CD4-positive, alpha-beta T cell (primary cell): ENCODE results near the gene PRIMA1. TPM values are rescaled to one million over a fixed set of nuclear protein-coding genes. Genes with fewer than 3 reads are reported as not detected.

Experiments
- ATAC-seq: fragments of 200-7000 bp; cut with Tn5 transposase; one replicate; pipeline ENCODE4 v1.10.0; 2022; ENCODE audit warnings: mild to moderate bottlenecking; ENCODE audit not compliant: poor library complexity
- CTCF ChIA-PET: fragments of 350-600 bp; sonication (Branson Sonifier 250); formaldehyde crosslinking; loops from one replicate; lab custom pipeline; 2021; ENCODE audit warnings: antibody characterized with exemption, inconsistent platforms; lab: Charles Lee
- POLR2A ChIA-PET: fragments of 350-600 bp; sonication (Branson Sonifier 250); formaldehyde crosslinking; loops from one replicate; lab custom pipeline; 2021; ENCODE audit warnings: antibody characterized with exemption, inconsistent platforms; lab: Charles Lee
- DNase-seq, 14 experiments: peaks; one replicate each; pipeline ENCODE4 v3.0.0-alpha.2; 2013 to 2020; ENCODE audit warnings: mixed read lengths in 2 of 14
- H3K27ac ChIP-seq, 2 donors: one replicate each; pipeline versions ENCODE4 v1.5.1 to v1.7.0; 2013; ENCODE audit warnings: low read length in 2 of 2, low read depth in 1 of 2, mild to moderate bottlenecking in 1 of 2
- H3K27me3 ChIP-seq, 2 experiments: 1 replicate in 1 of 2; 2 replicates in 1 of 2; pipeline versions ENCODE4 v1.6.1 to v1.7.0; 2013; ENCODE audit warnings: low read length in 2 of 2, control low read depth in 1 of 2, mild to moderate bottlenecking in 1 of 2, moderate library complexity in 1 of 2; ENCODE audit not compliant: insufficient read depth in 2 of 2, control insufficient read depth in 1 of 2
- H3K36me3 ChIP-seq: one replicate; pipeline ENCODE4 v1.6.1; 2013; ENCODE audit warnings: low read length, control low read depth; ENCODE audit not compliant: insufficient read depth
- H3K4me1 ChIP-seq: one replicate; pipeline ENCODE4 v1.6.1; 2013; ENCODE audit warnings: low read length, control low read depth; ENCODE audit not compliant: insufficient read depth
- H3K4me3 ChIP-seq: one replicate; pipeline ENCODE4 v1.5.1; 2013; ENCODE audit warnings: mild to moderate bottlenecking, low read length, moderate library complexity
- H3K9me3 ChIP-seq, 2 experiments: 1 replicate in 1 of 2; 2 replicates in 1 of 2; pipeline versions ENCODE4 v1.6.1 to v1.7.0; 2013; ENCODE audit warnings: low read length in 2 of 2, mild to moderate bottlenecking in 2 of 2, control low read depth in 1 of 2, moderate library complexity in 1 of 2; ENCODE audit not compliant: control insufficient read depth in 1 of 2, insufficient read depth in 1 of 2
- H3K27ac Mint-ChIP-seq: one replicate; pipeline ENCODE4 v1.8.0; 2020; ENCODE audit warnings: mixed read lengths
- H3K27me3 Mint-ChIP-seq: one replicate; pipeline ENCODE4 v1.8.0; 2021; ENCODE audit warnings: mixed read lengths
- H3K36me3 Mint-ChIP-seq: one replicate; pipeline ENCODE4 v1.8.0; 2021; ENCODE audit warnings: low read depth, mixed read lengths
- H3K4me1 Mint-ChIP-seq: one replicate; pipeline ENCODE4 v1.8.0; 2021; ENCODE audit warnings: low read depth, mixed read lengths
- H3K4me3 Mint-ChIP-seq: one replicate; pipeline ENCODE4 v1.8.0; 2020; ENCODE audit warnings: mild to moderate bottlenecking, mixed read lengths
- H3K9me3 Mint-ChIP-seq: one replicate; pipeline ENCODE4 v1.8.0; 2020; ENCODE audit warnings: mixed read lengths
- intact Hi-C, 2 experiments: fragments of 100-400 bp; cut with DNase I in 1 of 2; cut with micrococcal nuclease in 1 of 2; formaldehyde crosslinking; loops; one replicate each; pipeline versions ENCODE4 v1.15.1 to v1.9.0; 2023 to 2025; cut with DNase I, micrococcal nuclease
- total RNA-seq, 174 experiments: library from RNA in 2 of 174; stranded (reverse) in 2 of 174; gene quantifications; one replicate each; pipeline ENCODE4 v1.2.3 and lab custom pipeline; 2021 to 2026
- TF ChIP-seq, protein P1 (sequence below): fragments of 200-600 bp; IDR thresholded peaks from one replicate; pipeline ENCODE4 v1.8.0; 2022; ENCODE audit warnings: antibody characterized with exemption, mild to moderate bottlenecking

The PRIMA1 gene
- total RNA-seq, 2 experiments from 2014 or later: not detected

- no peaks in the 10 kb centered on the region for H3K27me3 ChIP-seq
- H3K4me1 Mint-ChIP-seq: no peaks in the 10 kb centered on the region
- POLR2A ChIA-PET: no interaction called here
These were observed 9.2 kb downstream of the PRIMA1 start for GRCh38 chr14:93778856-93779629.

DNA sequence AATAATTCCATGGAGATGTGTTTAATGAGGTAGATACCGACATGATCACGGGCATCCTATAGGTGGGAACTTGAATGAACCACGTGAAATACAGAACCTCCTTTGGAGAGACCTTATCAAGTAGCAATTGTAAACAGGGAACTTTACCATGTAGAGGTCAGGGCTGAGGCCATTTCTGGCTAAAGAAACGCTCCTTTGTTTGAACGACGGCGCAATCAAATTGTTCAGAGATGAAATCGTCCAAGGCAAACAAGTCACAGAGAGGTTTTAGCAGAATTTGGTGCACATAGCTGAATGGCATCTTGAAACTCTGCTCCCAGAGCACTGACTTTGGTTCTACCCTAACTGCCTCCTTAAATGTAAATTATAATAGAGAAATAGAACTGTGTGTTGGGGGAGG is 9.8 kb downstream of the PRIMA1 start:
- Histone ChIP-seq H3K27ac (no peak overlapping the region), H3K36me3 (no peaks in the 10 kb centered on the region), H3K9me3 (no peaks in the 10 kb centered on the region), H3K27me3 (no peaks in the 10 kb centered on the region), H3K4me3 (no peak overlapping the region), H3K4me1 (no peaks in the 10 kb centered on the region)
- DNase-seq: no peak
- POLR2A ChIA-PET: no interaction called here
- Mint-ChIP-seq H3K4me1 (no peaks in the 10 kb centered on the region), H3K9me3 (no peaks in the 10 kb centered on the region), H3K27me3 (peaks cover 9% of the 10 kb centered on the region), H3K36me3 (no peaks in the 10 kb centered on the region), H3K27ac (no peak overlapping the region), H3K4me3 (no peak overlapping the region)
- ATAC-seq: no peak
- intact Hi-C loops: no loop called here
- CTCF ChIA-PET: no interaction called here
- TF ChIP-seq, protein P1, sequence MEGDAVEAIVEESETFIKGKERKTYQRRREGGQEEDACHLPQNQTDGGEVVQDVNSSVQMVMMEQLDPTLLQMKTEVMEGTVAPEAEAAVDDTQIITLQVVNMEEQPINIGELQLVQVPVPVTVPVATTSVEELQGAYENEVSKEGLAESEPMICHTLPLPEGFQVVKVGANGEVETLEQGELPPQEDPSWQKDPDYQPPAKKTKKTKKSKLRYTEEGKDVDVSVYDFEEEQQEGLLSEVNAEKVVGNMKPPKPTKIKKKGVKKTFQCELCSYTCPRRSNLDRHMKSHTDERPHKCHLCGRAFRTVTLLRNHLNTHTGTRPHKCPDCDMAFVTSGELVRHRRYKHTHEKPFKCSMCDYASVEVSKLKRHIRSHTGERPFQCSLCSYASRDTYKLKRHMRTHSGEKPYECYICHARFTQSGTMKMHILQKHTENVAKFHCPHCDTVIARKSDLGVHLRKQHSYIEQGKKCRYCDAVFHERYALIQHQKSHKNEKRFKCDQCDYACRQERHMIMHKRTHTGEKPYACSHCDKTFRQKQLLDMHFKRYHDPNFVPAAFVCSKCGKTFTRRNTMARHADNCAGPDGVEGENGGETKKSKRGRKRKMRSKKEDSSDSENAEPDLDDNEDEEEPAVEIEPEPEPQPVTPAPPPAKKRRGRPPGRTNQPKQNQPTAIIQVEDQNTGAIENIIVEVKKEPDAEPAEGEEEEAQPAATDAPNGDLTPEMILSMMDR: no peak

More at GRCh38 chr14:93778856-93779629, 9.2 kb downstream of the PRIMA1 start:
- H3K4me3 Mint-ChIP-seq: no peak overlapping the region
- Histone ChIP-seq H3K27ac (no peak overlapping the region), H3K36me3 (no peaks in the 10 kb centered on the region), H3K9me3 (no peaks in the 10 kb centered on the region), H3K4me1 (no peaks in the 10 kb centered on the region), H3K4me3 (no peak overlapping the region)
- TF ChIP-seq, protein P1: no peak
- H3K27ac Mint-ChIP-seq: no peak overlapping the region
- H3K36me3 Mint-ChIP-seq: no peaks in the 10 kb centered on the region
- no peak for ATAC-seq
- peaks cover 13% of the 10 kb centered on the region for H3K27me3 Mint-ChIP-seq
- intact Hi-C loops: no loop called here
- CTCF ChIA-PET: no interaction called here
- DNase-seq: no peak
- no peaks in the 10 kb centered on the region for H3K9me3 Mint-ChIP-seq

DNA sequence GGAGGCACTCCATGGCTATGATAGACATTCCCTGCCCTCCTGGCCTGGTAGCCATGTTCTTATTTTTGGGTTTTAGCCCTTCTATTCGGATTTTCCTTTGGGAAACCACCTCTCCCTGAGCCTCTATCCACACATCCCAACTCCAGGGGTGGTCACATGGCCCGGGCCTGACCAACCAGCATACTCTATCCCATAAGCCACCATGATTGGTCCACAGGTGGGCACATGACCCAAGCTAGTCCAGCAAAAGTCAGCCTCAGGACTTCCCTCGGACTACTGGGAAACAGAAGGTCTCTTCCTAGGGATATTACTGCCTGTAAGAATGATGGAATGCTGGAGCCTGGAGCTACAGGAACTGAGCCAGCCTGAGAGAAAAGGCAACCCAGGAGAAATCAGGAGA is 12.5 kb downstream of the PRIMA1 start:
- no peak for ATAC-seq
- Mint-ChIP-seq H3K9me3 (no peaks in the 10 kb centered on the region), H3K27me3 (peaks cover 10% of the 10 kb centered on the region)

More for the DNA sequence above, 12.5 kb downstream of the PRIMA1 start:
- no peaks in the 10 kb centered on the region for H3K4me1 Mint-ChIP-seq
- Histone ChIP-seq H3K27ac (no peak overlapping the region), H3K4me3 (no peak overlapping the region), H3K4me1 (no peaks in the 10 kb centered on the region), H3K36me3 (no peaks in the 10 kb centered on the region), H3K9me3 (peaks cover 5% of the 10 kb centered on the region in 2 experiments), H3K27me3 (no peaks in the 10 kb centered on the region)
- no peak for DNase-seq
- CTCF ChIA-PET: no interaction called here
- TF ChIP-seq, protein P1: no peak
- POLR2A ChIA-PET: no interaction called here
- intact Hi-C loops: no loop called here
- no peak overlapping the region for H3K27ac Mint-ChIP-seq
- no peak overlapping the region for H3K4me3 Mint-ChIP-seq
- no peaks in the 10 kb centered on the region for H3K36me3 Mint-ChIP-seq
